CD14-positive monocyte (primary cell): ENCODE results near the gene NXF1. TPM values are rescaled to one million over a fixed set of nuclear protein-coding genes. Genes with fewer than 3 reads are reported as not detected.

Experiments
- DNase-seq, 3 donors: peaks; one replicate each; pipeline ENCODE4 v3.0.0-alpha.2; 2011 to 2022
- H2AFZ ChIP-seq: 2 replicates; pipeline ENCODE4 v1.6.0; 2012; ENCODE audit warnings: mild to moderate bottlenecking, low read depth, low read length, inconsistent platforms; ENCODE audit not compliant: insufficient read depth, poor library complexity, severe bottlenecking
- H3K27ac ChIP-seq, 2 donors: 1 replicate in 1 of 2; 2 replicates in 1 of 2; pipeline ENCODE4 v1.5.1; 2012 to 2013; ENCODE audit warnings: low read length in 2 of 2, control low read depth in 1 of 2, inconsistent platforms in 1 of 2, low read depth in 1 of 2, mild to moderate bottlenecking in 1 of 2
- H3K27me3 ChIP-seq, 2 donors: one replicate each; pipeline versions ENCODE4 v1.6.0 to v1.6.1; 2011 to 2013; ENCODE audit warnings: low read length in 2 of 2; ENCODE audit not compliant: control insufficient read depth in 2 of 2, insufficient read depth in 2 of 2
- H3K36me3 ChIP-seq, 2 donors: replicated peaks in 1 of 2; 1 replicate in 1 of 2; 2 replicates in 1 of 2; pipeline versions ENCODE4 v1.5.1 to v1.6.1; 2012 to 2013; ENCODE audit warnings: low read length in 2 of 2, control low read depth in 1 of 2, inconsistent platforms in 1 of 2, mild to moderate bottlenecking in 1 of 2; ENCODE audit not compliant: insufficient read depth in 2 of 2, control insufficient read depth in 1 of 2
- H3K4me1 ChIP-seq, 2 donors: 1 replicate in 1 of 2; 2 replicates in 1 of 2; pipeline versions ENCODE4 v1.5.1 to v1.6.1; 2012 to 2013; ENCODE audit warnings: low read length in 2 of 2, control low read depth in 1 of 2, inconsistent platforms in 1 of 2, mild to moderate bottlenecking in 1 of 2, moderate library complexity in 1 of 2; ENCODE audit not compliant: insufficient read depth in 2 of 2, control insufficient read depth in 1 of 2
- H3K4me2 ChIP-seq: replicated peaks from 2 replicates; pipeline ENCODE3; 2012; ENCODE audit warnings: low read length, moderate library complexity, mild to moderate bottlenecking; ENCODE audit not compliant: poor library complexity, severe bottlenecking; ENCODE audit errors: extremely low read depth
- H3K4me3 ChIP-seq, 3 experiments: fragments of 200-600 bp in 1 of 3; sonication (generic) in 1 of 3; replicated peaks in 1 of 3; 1 replicate in 2 of 3; 2 replicates in 1 of 3; pipeline ENCODE4 v1.5.1; 2011 to 2013; ENCODE audit warnings: low read length in 3 of 3, mild to moderate bottlenecking in 3 of 3, control low read depth in 2 of 3, low read depth in 2 of 3, inconsistent platforms in 1 of 3, moderate library complexity in 1 of 3
- H3K79me2 ChIP-seq: 2 replicates; pipeline ENCODE4 v1.6.0; 2012; ENCODE audit warnings: mild to moderate bottlenecking, control low read depth, inconsistent platforms, low read length, moderate library complexity; ENCODE audit not compliant: insufficient read depth
- H3K9ac ChIP-seq: 2 replicates; pipeline ENCODE4 v1.6.0; 2017; ENCODE audit warnings: low read length, mild to moderate bottlenecking; ENCODE audit not compliant: insufficient read depth, poor library complexity, severe bottlenecking
- H3K9me3 ChIP-seq, 2 donors: replicated peaks in 1 of 2; 1 replicate in 1 of 2; 2 replicates in 1 of 2; pipeline versions ENCODE4 v1.5.1 to v1.6.1; 2012 to 2013; ENCODE audit warnings: low read length in 2 of 2, control low read depth in 1 of 2; ENCODE audit not compliant: control insufficient read depth in 1 of 2, insufficient read depth in 1 of 2
- H4K20me1 ChIP-seq: 2 replicates; pipeline ENCODE4 v1.6.0; 2012; ENCODE audit warnings: mild to moderate bottlenecking, low read length, control low read depth, moderate library complexity; ENCODE audit not compliant: insufficient read depth
- H3K27ac Mint-ChIP-seq, 7 donors: one replicate each; pipeline ENCODE4 v1.8.0; 2020; ENCODE audit warnings: mild to moderate bottlenecking in 7 of 7, mixed read lengths in 7 of 7, moderate library complexity in 6 of 7, inconsistent platforms in 2 of 7
- H3K27me3 Mint-ChIP-seq, 3 donors: one replicate each; pipeline ENCODE4 v1.8.0; 2021 to 2022; ENCODE audit warnings: low read depth in 3 of 3, mild to moderate bottlenecking in 3 of 3, mixed read lengths in 3 of 3, moderate library complexity in 3 of 3, inconsistent platforms in 1 of 3
- H3K36me3 Mint-ChIP-seq, 2 donors: one replicate each; pipeline ENCODE4 v1.8.0; 2020; ENCODE audit warnings: mixed read lengths in 2 of 2, inconsistent platforms in 1 of 2, mild to moderate bottlenecking in 1 of 2
- H3K4me1 Mint-ChIP-seq: one replicate; pipeline ENCODE4 v1.8.0; 2020; ENCODE audit warnings: mild to moderate bottlenecking, mixed read lengths
- H3K4me3 Mint-ChIP-seq, 2 donors: one replicate each; pipeline ENCODE4 v1.8.0; 2020; ENCODE audit warnings: mild to moderate bottlenecking in 2 of 2, mixed read lengths in 2 of 2, moderate library complexity in 1 of 2
- H3K9me3 Mint-ChIP-seq, 7 donors: one replicate each; pipeline ENCODE4 v1.8.0; 2020 to 2022; ENCODE audit warnings: mixed read lengths in 7 of 7, mild to moderate bottlenecking in 6 of 7, moderate library complexity in 6 of 7, inconsistent platforms in 2 of 7
- WGBS: methylation state at CpG from one replicate; pipeline ENCODE4 v1.1.5; 2013; ENCODE audit warnings: missing lambda C conversion rate; ENCODE audit not compliant: insufficient coverage; 5-methylcytosine and 5-hydroxymethylcytosine counted together
- intact Hi-C, 2 donors: fragments of 100-400 bp; cut with micrococcal nuclease; formaldehyde crosslinking; loops; one replicate each; pipeline versions ENCODE4 v1.15.0 to v1.15.1; 2023
- polyA plus RNA-seq, 3 donors: library from polyadenylated mRNA; depleted of rRNA in 1 of 3; unstranded in 2 of 3; stranded (reverse) in 1 of 3; fragments of 300-500 nt in 2 of 3; fragments of >200 nt in 1 of 3; fragmentation: Illumina TruSeq in 2 of 3; gene quantifications; 1 replicate in 2 of 3; 2 replicates in 1 of 3; pipeline ENCODE4 v1.2.3, GENCODE V29; 2012 to 2021
- TF ChIP-seq, protein P1 (sequence below): fragments of 200-600 bp; IDR thresholded peaks from one replicate; pipeline ENCODE4 v1.8.0; 2022; ENCODE audit warnings: antibody characterized with exemption, mild to moderate bottlenecking

Gene NXF1
- polyA plus RNA-seq, 3 donors, result 50.1 to 748 (median 70.6) TPM

DNA sequence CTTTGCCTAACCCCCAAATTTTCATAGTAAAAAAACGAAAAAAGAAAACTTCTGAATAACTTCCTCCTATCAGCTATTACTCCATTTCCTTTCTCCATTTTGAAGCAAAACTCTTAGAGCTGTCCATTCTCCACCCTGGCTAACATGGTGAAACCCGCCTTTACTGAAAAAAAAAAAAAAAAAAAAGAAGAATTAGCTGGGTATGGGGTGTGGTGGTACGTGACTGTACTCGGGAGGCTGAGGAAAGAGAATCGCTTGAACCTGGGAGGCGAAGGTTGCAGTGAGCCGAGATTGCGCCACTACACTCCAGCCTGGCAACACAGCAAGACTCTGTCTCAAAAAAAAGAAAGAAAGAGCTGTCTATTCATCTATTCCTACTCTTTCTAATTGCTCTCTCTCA lies 11.3 kb upstream of the NXF1 start:
- peak overlapping the region; percentile 84 to 90 for H3K27ac ChIP-seq

DNA sequence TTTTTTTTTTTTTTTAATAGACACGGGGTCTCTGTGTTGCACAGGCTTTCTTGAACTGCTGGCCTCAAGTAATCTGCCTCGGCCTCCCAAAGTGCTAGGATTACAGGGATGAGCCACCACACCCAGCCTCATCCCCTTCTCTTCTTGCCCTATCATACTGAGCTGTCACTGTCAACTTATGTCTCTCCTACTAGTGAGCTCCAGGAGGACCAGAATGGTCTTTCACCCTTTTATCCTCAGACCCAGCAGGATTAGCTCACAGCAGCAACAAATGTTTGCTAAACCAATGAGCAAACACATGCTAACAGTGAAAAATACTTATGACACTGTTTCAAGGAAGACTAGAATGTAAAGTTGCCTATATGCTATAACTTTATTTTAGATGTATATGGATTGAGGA lies 6.4 kb upstream of the NXF1 start:
- H3K4me3 Mint-ChIP-seq, result no peak overlapping the region
- intact Hi-C loops, result no loop called here
- Histone ChIP-seq H3K9me3 (no peaks in the 10 kb centered on the region), H3K4me3 (no peak overlapping the region), H3K27me3 (no peaks in the 10 kb centered on the region), H3K27ac (no peak overlapping the region), H4K20me1 (no peaks in the 10 kb centered on the region), H3K9ac (no peak overlapping the region), H3K4me1 (peaks cover 38 to 45% of the 10 kb centered on the region in 2 donors), H2AFZ (no peak overlapping the region), H3K36me3 (peaks cover 0 to 3% of the 10 kb centered on the region in 2 donors), H3K4me2 (no peak overlapping the region), H3K79me2 (peaks cover 6% of the 10 kb centered on the region)
- no peaks in the 10 kb centered on the region for H3K9me3 Mint-ChIP-seq
- WGBS, result 100% methylated on average over 1 of the region's 2 CpGs
- peaks cover 0 to 3% (median 2%) of the 10 kb centered on the region in 3 donors for H3K27me3 Mint-ChIP-seq
- DNase-seq, result no peak
- H3K27ac Mint-ChIP-seq, result peak overlapping the region in 1 of 7 donors; percentile 48
- TF ChIP-seq, protein P1, sequence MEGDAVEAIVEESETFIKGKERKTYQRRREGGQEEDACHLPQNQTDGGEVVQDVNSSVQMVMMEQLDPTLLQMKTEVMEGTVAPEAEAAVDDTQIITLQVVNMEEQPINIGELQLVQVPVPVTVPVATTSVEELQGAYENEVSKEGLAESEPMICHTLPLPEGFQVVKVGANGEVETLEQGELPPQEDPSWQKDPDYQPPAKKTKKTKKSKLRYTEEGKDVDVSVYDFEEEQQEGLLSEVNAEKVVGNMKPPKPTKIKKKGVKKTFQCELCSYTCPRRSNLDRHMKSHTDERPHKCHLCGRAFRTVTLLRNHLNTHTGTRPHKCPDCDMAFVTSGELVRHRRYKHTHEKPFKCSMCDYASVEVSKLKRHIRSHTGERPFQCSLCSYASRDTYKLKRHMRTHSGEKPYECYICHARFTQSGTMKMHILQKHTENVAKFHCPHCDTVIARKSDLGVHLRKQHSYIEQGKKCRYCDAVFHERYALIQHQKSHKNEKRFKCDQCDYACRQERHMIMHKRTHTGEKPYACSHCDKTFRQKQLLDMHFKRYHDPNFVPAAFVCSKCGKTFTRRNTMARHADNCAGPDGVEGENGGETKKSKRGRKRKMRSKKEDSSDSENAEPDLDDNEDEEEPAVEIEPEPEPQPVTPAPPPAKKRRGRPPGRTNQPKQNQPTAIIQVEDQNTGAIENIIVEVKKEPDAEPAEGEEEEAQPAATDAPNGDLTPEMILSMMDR, result no peak
- H3K36me3 Mint-ChIP-seq, result peaks cover 10 to 29% of the 10 kb centered on the region in 2 donors
- H3K4me1 Mint-ChIP-seq, result peaks cover 33% of the 10 kb centered on the region

More for the DNA sequence above, 11.3 kb upstream of the NXF1 start:
- intact Hi-C loops, result no loop called here
- 0% methylated on average over 1 of the region's 8 CpGs for WGBS
- H3K4me3 Mint-ChIP-seq, result peak overlapping the region; percentile 61 to 84
- H3K4me2 ChIP-seq, result peak overlapping the region; percentile 62
- H3K36me3 Mint-ChIP-seq, result peaks cover 23 to 56% of the 10 kb centered on the region in 2 donors
- peaks cover 34 to 42% of the 10 kb centered on the region in 2 donors for H3K4me1 ChIP-seq
- H3K9me3 Mint-ChIP-seq, result no peaks in the 10 kb centered on the region
- H3K36me3 ChIP-seq, result peaks cover 25 to 30% of the 10 kb centered on the region in 2 donors
- no peaks in the 10 kb centered on the region for H3K9me3 ChIP-seq
- H3K27me3 Mint-ChIP-seq, result no peaks in the 10 kb centered on the region
- peak overlapping the region; percentile 56 for H3K9ac ChIP-seq
- TF ChIP-seq, protein P1, result no peak
- H3K27me3 ChIP-seq, result no peaks in the 10 kb centered on the region
- H4K20me1 ChIP-seq, result no peaks in the 10 kb centered on the region
- H2AFZ ChIP-seq, result no peak overlapping the region
- H3K79me2 ChIP-seq, result peaks cover 16% of the 10 kb centered on the region
- peak; percentile 86 to 90 (median 87) for DNase-seq
- H3K4me3 ChIP-seq, result peak overlapping the region in 2 of 3 experiments; percentile 21 to 66
- peak overlapping the region; percentile 93 to 98 (median 97) for H3K27ac Mint-ChIP-seq
- H3K4me1 Mint-ChIP-seq, result peaks cover 27% of the 10 kb centered on the region
